GM12878 (cell line): Measurements from ENCODE around the gene DIS3L2. TPM values are rescaled to one million over a fixed set of nuclear protein-coding genes. Genes with fewer than 3 reads are reported as not detected.

Source experiments
- ATF2 ChIP-seq: IDR thresholded peaks from 2 replicates; pipeline ENCODE4 v1.6.1; 2012; ENCODE audit warnings: low read length, inconsistent platforms
- PAX5 ChIP-seq: IDR thresholded peaks from 2 replicates; pipeline ENCODE4 v1.6.1; 2011; ENCODE audit warnings: low read depth, low read length, borderline replicate concordance
- SUPT20H ChIP-seq: IDR thresholded peaks from 2 replicates; pipeline ENCODE4 v1.6.1; 2011; ENCODE audit warnings: low read depth, mild to moderate bottlenecking, low read length, moderate library complexity, borderline replicate concordance; ENCODE audit not compliant: control insufficient read depth
- ZBTB11 ChIP-seq: fragments of 450-650 bp; formaldehyde crosslinking; IDR thresholded peaks from 2 replicates; pipeline ENCODE4 v1.5.0; 2022; ENCODE audit warnings: mild to moderate bottlenecking, missing genetic modification characterization
- polyA plus RNA-seq, 11 experiments: library from polyadenylated mRNA; depleted of rRNA in 4 of 11; unstranded in 6 of 11; stranded (reverse) in 5 of 11; fragments of >200 nt; fragmentation: Nextera tagmentation in 4 of 11; fragmentation: Illumina TruSeq in 1 of 11; extraction: Ambion mirVana in 4 of 11; extraction: Trizol in 1 of 11; gene quantifications; 1 replicate in 1 of 11; 2 replicates in 10 of 11; pipeline versions ENCODE4 v1.2.1 to v1.2.3, GENCODE V29; 2011 to 2016; ENCODE audit warnings: inconsistent platforms in 2 of 11, missing spikeins in 2 of 11, low read depth in 1 of 11
- total RNA-seq, 4 experiments: library from RNA; depleted of rRNA in 3 of 4; stranded (reverse); fragments of >200 nt in 3 of 4; fragmentation: Illumina TruSeq in 1 of 4; extraction: Trizol in 1 of 4; gene quantifications; 2 replicates each; pipeline versions ENCODE4 v1.2.1 to v1.2.3, GENCODE V29; 2013 to 2021
- TF ChIP-seq, protein P1 (sequence below): fragments of 450-650 bp; formaldehyde crosslinking; IDR thresholded peaks from 2 replicates; pipeline ENCODE4 v1.4.0; 2022; ENCODE audit warnings: mild to moderate bottlenecking, moderate library complexity

DIS3L2 gene
- total and polyA plus RNA-seq, 10 of the 15 experiments (the other 5 are each of a cell fraction or from before 2014, with no cell fraction given), result 3.5 to 27.1 (median 16.0) TPM

GRCh38 chr2:232299927-232300674 lies 338.6 kb downstream of the DIS3L2 start (continued):
- TF ChIP-seq ZBTB11, result no peak
- TF ChIP-seq, protein P1, sequence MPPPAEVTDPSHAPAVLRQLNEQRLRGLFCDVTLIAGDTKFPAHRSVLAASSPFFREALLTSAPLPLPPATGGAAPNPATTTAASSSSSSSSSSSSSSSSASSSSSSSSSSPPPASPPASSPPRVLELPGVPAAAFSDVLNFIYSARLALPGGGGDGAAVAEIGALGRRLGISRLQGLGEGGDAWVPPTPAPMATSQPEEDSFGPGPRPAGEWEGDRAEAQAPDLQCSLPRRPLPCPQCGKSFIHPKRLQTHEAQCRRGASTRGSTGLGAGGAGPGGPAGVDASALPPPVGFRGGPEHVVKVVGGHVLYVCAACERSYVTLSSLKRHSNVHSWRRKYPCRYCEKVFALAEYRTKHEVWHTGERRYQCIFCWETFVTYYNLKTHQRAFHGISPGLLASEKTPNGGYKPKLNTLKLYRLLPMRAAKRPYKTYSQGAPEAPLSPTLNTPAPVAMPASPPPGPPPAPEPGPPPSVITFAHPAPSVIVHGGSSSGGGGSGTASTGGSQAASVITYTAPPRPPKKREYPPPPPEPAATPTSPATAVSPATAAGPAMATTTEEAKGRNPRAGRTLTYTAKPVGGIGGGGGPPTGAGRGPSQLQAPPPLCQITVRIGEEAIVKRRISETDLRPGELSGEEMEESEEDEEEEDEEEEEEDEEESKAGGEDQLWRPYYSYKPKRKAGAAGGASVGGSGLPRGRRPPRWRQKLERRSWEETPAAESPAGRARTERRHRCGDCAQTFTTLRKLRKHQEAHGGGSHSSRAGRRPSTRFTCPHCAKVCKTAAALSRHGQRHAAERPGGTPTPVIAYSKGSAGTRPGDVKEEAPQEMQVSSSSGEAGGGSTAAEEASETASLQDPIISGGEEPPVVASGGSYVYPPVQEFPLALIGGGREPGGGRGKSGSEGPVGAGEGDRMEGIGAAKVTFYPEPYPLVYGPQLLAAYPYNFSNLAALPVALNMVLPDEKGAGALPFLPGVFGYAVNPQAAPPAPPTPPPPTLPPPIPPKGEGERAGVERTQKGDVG (CRISPR knock-in tag), result no peak
- no peak for TF ChIP-seq ATF2
- TF ChIP-seq SUPT20H, result no peak
- TF ChIP-seq PAX5, result no peak
